Left lung (tissue), 14 donors: ENCODE results near the gene PRSS56. TPM values are rescaled to one million over a fixed set of nuclear protein-coding genes. Genes with fewer than 3 reads are reported as not detected.

Source experiments
- ATAC-seq: fragments of 200-7000 bp; cut with Tn5 transposase; one replicate; pipeline ENCODE4 v1.9.1; 2020; ENCODE audit warnings: moderate library complexity
- DNase-seq, 4 donors: peaks; one replicate each; pipeline ENCODE4 v3.0.0-alpha.2; 2013 to 2020
- H3K27ac ChIP-seq, 2 donors: fragments of 200-600 bp; sonication (generic) in 1 of 2; one replicate each; pipeline versions ENCODE4 v1.5.0 to v1.8.0; 2020 to 2021
- H3K27me3 ChIP-seq, 2 donors: fragments of 200-600 bp; sonication (generic) in 1 of 2; one replicate each; pipeline versions ENCODE4 v1.5.0 to v1.8.0; 2020 to 2021
- H3K36me3 ChIP-seq, 2 donors: fragments of 200-600 bp; sonication (generic) in 1 of 2; one replicate each; pipeline versions ENCODE4 v1.5.0 to v1.8.0; 2020 to 2021
- H3K4me1 ChIP-seq, 2 donors: fragments of 200-600 bp; one replicate each; pipeline ENCODE4 v1.8.0; 2021
- H3K4me3 ChIP-seq, 2 donors: fragments of 200-600 bp; sonication (generic) in 1 of 2; one replicate each; pipeline versions ENCODE4 v1.5.0 to v1.8.0; 2020 to 2021; ENCODE audit warnings: mild to moderate bottlenecking in 1 of 2
- H3K9me3 ChIP-seq, 2 donors: fragments of 200-600 bp; sonication (generic) in 1 of 2; one replicate each; pipeline versions ENCODE4 v1.5.0 to v1.8.0; 2020 to 2021
- intact Hi-C, 2 donors: fragments of 100-400 bp; cut with DNase I; formaldehyde crosslinking; loops; one replicate each; pipeline versions ENCODE4 v1.11.2 to v1.14.2; 2022
- long read RNA-seq, 12 donors: library from polyadenylated mRNA in 2 of 12; unstranded in 2 of 12; transcript quantifications; one replicate each; pipeline ENCODE4 v2.0.0 and lab custom pipeline, GENCODE V29; 2019 to 2026
- polyA plus RNA-seq, 6 donors: library from polyadenylated mRNA; unstranded; fragments of 120-200 nt; gene quantifications; one replicate each; pipeline ENCODE4 v1.2.1, GENCODE V29; 2013; ENCODE audit not compliant: insufficient read length in 6 of 6
- total RNA-seq, 2 donors: library from RNA; stranded (reverse); fragmentation: NEBNext Ultra II Directional; extraction: Animal tissue kit (Norgen Biotek cat#: 25700); gene quantifications; one replicate each; pipeline ENCODE4 v1.2.1, GENCODE V29; 2021
- TF ChIP-seq, protein P1 (sequence below), 2 donors: fragments of 200-600 bp; sonication (generic) in 1 of 2; IDR thresholded peaks; one replicate each; pipeline versions ENCODE4 v1.5.0 to v1.8.0; 2021; ENCODE audit warnings: antibody characterized with exemption in 2 of 2
- donor health status: DM: no; HTN: yes; CAD: no.
- donor health status: DM: no; HTN: no; CAD: no.

Gene PRSS56
- total RNA-seq, result not detected
- polyA plus RNA-seq, result not detected
- long read RNA-seq, donor 1, result 0 reads
- long read RNA-seq, donor 2, result 0 reads
- long read RNA-seq, donor 3, result 0 reads
- long read RNA-seq, donor 4, result 0 reads
- long read RNA-seq, donor 5, result 0 reads
- long read RNA-seq, donor 6, result 0 reads
- long read RNA-seq, donor 7, result 0 reads
- long read RNA-seq, donor 8, result 0 reads
- long read RNA-seq, donor 9, result 0 reads
- long read RNA-seq, donor 10, result 0 reads
- long read RNA-seq, donor 11, partial matches to known transcripts, result 0 of 1 reads
- long read RNA-seq, donor 11, other reads (novel, unspliced or antisense), result 0 of 1 reads
- long read RNA-seq, donor 12, result 0 reads

GRCh38 chr2:232519581-232520438 is at the start of gene PRSS56:
Gene PRSS56 (plus strand): TSS chr2:232520388. CDS start chr2:232520599, 211 bp downstream.
- DNase-seq (no peak), ATAC-seq (no peak)
- TF ChIP-seq, protein P1, sequence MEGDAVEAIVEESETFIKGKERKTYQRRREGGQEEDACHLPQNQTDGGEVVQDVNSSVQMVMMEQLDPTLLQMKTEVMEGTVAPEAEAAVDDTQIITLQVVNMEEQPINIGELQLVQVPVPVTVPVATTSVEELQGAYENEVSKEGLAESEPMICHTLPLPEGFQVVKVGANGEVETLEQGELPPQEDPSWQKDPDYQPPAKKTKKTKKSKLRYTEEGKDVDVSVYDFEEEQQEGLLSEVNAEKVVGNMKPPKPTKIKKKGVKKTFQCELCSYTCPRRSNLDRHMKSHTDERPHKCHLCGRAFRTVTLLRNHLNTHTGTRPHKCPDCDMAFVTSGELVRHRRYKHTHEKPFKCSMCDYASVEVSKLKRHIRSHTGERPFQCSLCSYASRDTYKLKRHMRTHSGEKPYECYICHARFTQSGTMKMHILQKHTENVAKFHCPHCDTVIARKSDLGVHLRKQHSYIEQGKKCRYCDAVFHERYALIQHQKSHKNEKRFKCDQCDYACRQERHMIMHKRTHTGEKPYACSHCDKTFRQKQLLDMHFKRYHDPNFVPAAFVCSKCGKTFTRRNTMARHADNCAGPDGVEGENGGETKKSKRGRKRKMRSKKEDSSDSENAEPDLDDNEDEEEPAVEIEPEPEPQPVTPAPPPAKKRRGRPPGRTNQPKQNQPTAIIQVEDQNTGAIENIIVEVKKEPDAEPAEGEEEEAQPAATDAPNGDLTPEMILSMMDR (IDR thresholded peaks at IDR 0.05), result no peak
- H3K4me3 ChIP-seq, result no peak within 1 kb of the TSS
- no peaks in the 10 kb centered on the region for H3K9me3 ChIP-seq
- no peaks in the 10 kb centered on the region for H3K36me3 ChIP-seq
- intact Hi-C loops, result loop anchor here in 1 of 2 donors (5.0 to 10.0 kb wide), 2 partner anchors 68 to 615 kb away; no protein-coding TSS in a partner anchor
- peaks cover 12 to 28% of the 10 kb centered on the region in 2 donors for H3K4me1 ChIP-seq
- H3K27ac ChIP-seq, result no peak within 1 kb of the TSS
- H3K27me3 ChIP-seq, result peaks cover 32 to 64% of the 10 kb centered on the region in 2 donors

- intact Hi-C loops, result no loop called here
- Histone ChIP-seq H3K4me3 (no peak overlapping the region), H3K4me1 (no peaks in the 10 kb centered on the region), H3K36me3 (no peaks in the 10 kb centered on the region), H3K27me3 (peaks cover 0 to 53% of the 10 kb centered on the region in 2 donors), H3K9me3 (no peaks in the 10 kb centered on the region), H3K27ac (no peak overlapping the region)
- ATAC-seq, result peak; percentile 98
- TF ChIP-seq, protein P1 (IDR thresholded peaks at IDR 0.05), result no peak
- DNase-seq, result peak in 2 of 4 donors; percentile 32 to 59
Observed at GRCh38 chr2:232473467-232473890, 46.7 kb upstream of the PRSS56 start.

DNA sequence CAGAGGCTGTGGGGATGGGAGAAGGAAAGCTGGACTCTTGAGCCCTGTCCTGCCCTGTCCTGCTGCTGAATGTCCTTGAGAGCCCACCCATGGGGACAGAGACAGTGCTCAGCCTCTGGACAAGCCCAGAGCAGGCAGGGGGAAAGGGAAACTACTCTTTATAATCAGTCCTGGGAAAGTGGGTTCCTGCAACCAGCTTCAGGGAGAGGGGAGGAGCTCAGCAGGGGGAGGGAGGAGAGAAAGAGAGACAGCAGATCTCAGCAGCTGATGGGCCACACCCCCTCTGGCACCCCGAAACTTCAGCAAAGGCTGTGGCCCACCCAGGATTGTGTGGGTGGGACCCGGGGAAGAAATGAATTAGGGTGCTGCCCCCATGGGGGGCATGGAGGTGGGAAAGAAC is 44.1 kb upstream of the PRSS56 start:
- Histone ChIP-seq H3K36me3 (no peaks in the 10 kb centered on the region), H3K4me1 (no peaks in the 10 kb centered on the region), H3K27ac (no peak overlapping the region), H3K27me3 (peaks cover 0 to 43% of the 10 kb centered on the region in 2 donors), H3K4me3 (no peak overlapping the region), H3K9me3 (no peaks in the 10 kb centered on the region)
- ATAC-seq (no peak), DNase-seq (no peak)
- TF ChIP-seq, protein P1 (IDR thresholded peaks at IDR 0.05), result no peak
- intact Hi-C loops, result no loop called here

- no peaks in the 10 kb centered on the region for H3K4me1 ChIP-seq
- peaks cover 0 to 51% of the 10 kb centered on the region in 2 donors for H3K27me3 ChIP-seq
- TF ChIP-seq, protein P1 (IDR thresholded peaks at IDR 0.05), result no peak
- no peaks in the 10 kb centered on the region for H3K36me3 ChIP-seq
- intact Hi-C loops, result no loop called here
- no peaks in the 10 kb centered on the region for H3K9me3 ChIP-seq
- H3K4me3 ChIP-seq, result no peak overlapping the region
- DNase-seq (peak in 1 of 4 donors; percentile 24), ATAC-seq (no peak)
- no peak overlapping the region for H3K27ac ChIP-seq
Observed at GRCh38 chr2:232476791-232477190, 43.4 kb upstream of the PRSS56 start.
